Endothelial cell of umbilical vein (primary cell): ENCODE measurements around the gene ZBP1. TPM values are rescaled to one million over a fixed set of nuclear protein-coding genes. Genes with fewer than 3 reads are reported as not detected.

Experiments
- BruUV-seq: library from RNA; stranded (reverse); fragments of 400-500 nt; replicated peaks from 2 replicates; lab custom pipeline; 2021; lab: Mats Ljungman, UMichigan
- CTCF ChIA-PET: fragments of 300-600, 350-600 bp; sonication (Branson Sonifier 250); formaldehyde crosslinking; loops from one replicate; lab custom pipeline; 2021; ENCODE audit warnings: antibody characterized with exemption, inconsistent platforms; lab: Charles Lee
- POLR2A ChIA-PET: fragments of 300-600, 350-600 bp; sonication (Branson Sonifier 250); formaldehyde crosslinking; loops from one replicate; lab custom pipeline; 2021; ENCODE audit warnings: antibody characterized with exemption, inconsistent platforms; lab: Charles Lee
- DNase-seq: peaks from one replicate; pipeline ENCODE4 v3.0.0-alpha.2; 2011; ENCODE audit warnings: low read depth, low spot score
- FAIRE-seq: peaks from 2 replicates; lab custom pipeline; 2011; peaks lifted over from hg19 to GRCh38; lab: Jason Lieb, UNC
- H2AFZ ChIP-seq: 2 replicates; pipeline ENCODE4 v1.6.0; 2012; ENCODE audit warnings: low read depth, low read length, control low read depth, inconsistent platforms
- H3K27ac ChIP-seq: 2 replicates; pipeline ENCODE4 v1.5.1; 2011; ENCODE audit warnings: low read depth, mild to moderate bottlenecking, control low read depth, low read length, moderate library complexity; ENCODE audit not compliant: insufficient read depth
- H3K27me3 ChIP-seq, 2 experiments: 2 replicates each; pipeline versions ENCODE4 v1.6.0 to v1.6.1; 2011; ENCODE audit warnings: low read length in 2 of 2, mixed read lengths in 1 of 2; ENCODE audit not compliant: control insufficient read depth in 2 of 2, insufficient read depth in 2 of 2
- H3K36me3 ChIP-seq, 2 experiments: 2 replicates in 1 of 2; 3 replicates in 1 of 2; pipeline ENCODE4 v1.5.1; 2011; ENCODE audit warnings: low read length in 2 of 2, mild to moderate bottlenecking in 1 of 2, moderate library complexity in 1 of 2; ENCODE audit not compliant: control insufficient read depth in 2 of 2, insufficient read depth in 2 of 2; ENCODE audit errors: extremely low read depth in 1 of 2
- H3K4me1 ChIP-seq: 3 replicates; pipeline ENCODE4 v1.5.1; 2011; ENCODE audit warnings: mild to moderate bottlenecking, low read length; ENCODE audit not compliant: control insufficient read depth, insufficient read depth; ENCODE audit errors: extremely low read depth
- H3K4me2 ChIP-seq: 2 replicates; pipeline ENCODE4 v1.6.1; 2011; ENCODE audit warnings: low read length, control low read depth, mixed read lengths; ENCODE audit not compliant: insufficient read depth
- H3K4me3 ChIP-seq, 3 experiments: fragments of 200-600 bp in 1 of 3; sonication (generic), shearing (Covaris generic) in 1 of 3; replicated peaks in 1 of 3; 2 replicates each; pipeline ENCODE4 v1.5.1; 2011 to 2016; ENCODE audit warnings: control low read depth in 3 of 3, low read length in 3 of 3, mild to moderate bottlenecking in 2 of 3, inconsistent platforms in 1 of 3, low read depth in 1 of 3, moderate library complexity in 1 of 3; ENCODE audit not compliant: insufficient read depth in 1 of 3
- H3K79me2 ChIP-seq: 2 replicates; pipeline ENCODE4 v1.6.0; 2012; ENCODE audit warnings: low read length, inconsistent platforms; ENCODE audit not compliant: control insufficient read depth, insufficient read depth
- H3K9ac ChIP-seq: replicated peaks from 2 replicates; pipeline ENCODE3; 2011; ENCODE audit warnings: low read length, control low read depth; ENCODE audit not compliant: insufficient read depth; ENCODE audit errors: extremely low read depth
- H3K9me1 ChIP-seq: replicated peaks from 3 replicates; pipeline ENCODE4 v1.6.0; 2011; ENCODE audit warnings: mild to moderate bottlenecking, low read length; ENCODE audit not compliant: control insufficient read depth, insufficient read depth; ENCODE audit errors: extremely low read depth
- H3K9me3 ChIP-seq: replicated peaks from 2 replicates; pipeline ENCODE4 v1.5.1; 2012; ENCODE audit warnings: low read length, inconsistent platforms; ENCODE audit not compliant: control insufficient read depth, insufficient read depth
- H4K20me1 ChIP-seq: replicated peaks from 2 replicates; pipeline ENCODE3; 2011; ENCODE audit warnings: mild to moderate bottlenecking, low read length; ENCODE audit not compliant: control insufficient read depth, insufficient read depth; ENCODE audit errors: extremely low read depth
- CTCF ChIP-seq, 2 donors: IDR thresholded peaks; 1 replicate in 1 of 2; 2 replicates in 1 of 2; pipeline ENCODE4 v1.5.1; 2011; ENCODE audit warnings: low read length in 2 of 2, mild to moderate bottlenecking in 2 of 2, moderate library complexity in 2 of 2, control low read depth in 1 of 2, inconsistent platforms in 1 of 2, low read depth in 1 of 2; ENCODE audit not compliant: insufficient read depth in 1 of 2; ENCODE audit errors: extremely low read depth in 1 of 2
- EZH2 ChIP-seq: IDR thresholded peaks from 2 replicates; pipeline ENCODE4 v1.6.1; 2012; ENCODE audit warnings: borderline replicate concordance, low read depth, mild to moderate bottlenecking, moderate library complexity, low read length, inconsistent platforms; ENCODE audit not compliant: severe bottlenecking
- FOS ChIP-seq: IDR thresholded peaks from 2 replicates; pipeline ENCODE4 v1.6.1; 2011; ENCODE audit warnings: mild to moderate bottlenecking, low read length, moderate library complexity, borderline replicate concordance; ENCODE audit not compliant: insufficient read depth
- GATA2 ChIP-seq: IDR thresholded peaks from 2 replicates; pipeline ENCODE4 v1.7.0; 2011; ENCODE audit warnings: low read depth, mild to moderate bottlenecking, moderate library complexity, mixed read lengths, low read length; ENCODE audit not compliant: insufficient read length, insufficient read depth
- JUN ChIP-seq: IDR thresholded peaks from 2 replicates; pipeline ENCODE4 v1.6.1; 2011; ENCODE audit warnings: borderline replicate concordance, low read depth; ENCODE audit not compliant: insufficient read length, insufficient read depth
- MAX ChIP-seq: IDR thresholded peaks from 2 replicates; pipeline ENCODE4 v1.6.1; 2011; ENCODE audit not compliant: insufficient read depth, insufficient read length
- MYC ChIP-seq: IDR thresholded peaks from one replicate; pipeline ENCODE4 v1.6.1; 2011; ENCODE audit warnings: mild to moderate bottlenecking, low read depth, low read length
- POLR2A ChIP-seq: IDR thresholded peaks from 2 replicates; pipeline ENCODE4 v1.6.1; 2012; ENCODE audit warnings: low read depth, mild to moderate bottlenecking, control low read depth, low read length
- POLR2AphosphoS5 ChIP-seq: IDR thresholded peaks from 2 replicates; pipeline ENCODE4 v1.6.1; 2012; ENCODE audit warnings: low read depth, mild to moderate bottlenecking, control low read depth, low read length, moderate library complexity; ENCODE audit not compliant: insufficient read depth
- dilution Hi-C: fragments of 300-500 bp; cut with MboI; formaldehyde crosslinking; loops from one replicate; pipeline ENCODE4 v1.15.0; 2019; ENCODE audit warnings: low sequenced_read_pairs; ENCODE audit not compliant: extremely low pct_ligation_motif_present
- intact Hi-C: fragments of 100-400 bp; cut with micrococcal nuclease; formaldehyde crosslinking; loops from one replicate; pipeline ENCODE4 v1.10.0; 2022
- polyA plus RNA-seq, 4 experiments: library from polyadenylated mRNA; depleted of rRNA in 3 of 4; stranded (reverse) in 3 of 4; unstranded in 1 of 4; fragments of >200 nt; gene quantifications; 2 replicates each; pipeline versions ENCODE4 v1.2.1 to v1.2.3, GENCODE V29; 2011 to 2012; ENCODE audit warnings: missing spikeins in 1 of 4
- total RNA-seq: library from RNA; stranded (reverse); gene quantifications from 2 replicates; pipeline ENCODE4 v1.2.3, GENCODE V29; 2021

Gene ZBP1
- total and polyA plus RNA-seq, 2 donors (not counting 3 experiments of a cell fraction or from before 2014, with no cell fraction given), result not detected

GRCh38 chr20:57558614-57559288, 61.5 kb downstream of the ZBP1 start:
- ChIA-PET POLR2A (no interaction called here), CTCF (no interaction called here)
- Histone ChIP-seq H4K20me1 (no peaks in the 10 kb centered on the region), H3K27me3 (no peaks in the 10 kb centered on the region), H3K9ac (no peak overlapping the region), H3K4me2 (no peak overlapping the region), H2AFZ (no peak overlapping the region), H3K36me3 (no peaks in the 10 kb centered on the region), H3K27ac (no peak overlapping the region), H3K9me1 (no peaks in the 10 kb centered on the region), H3K4me3 (no peak overlapping the region), H3K9me3 (no peaks in the 10 kb centered on the region), H3K79me2 (no peaks in the 10 kb centered on the region), H3K4me1 (no peaks in the 10 kb centered on the region)
- DNase-seq, result no peak
- no TSS peak for BruUV-seq
- dilution Hi-C loops, result no loop called here
- intact Hi-C loops, result no loop called here
- FAIRE-seq, result no peak
- TF ChIP-seq GATA2 (no peak), EZH2 (no peak), POLR2A (no peak), JUN (no peak), MYC (no peak), POLR2AphosphoS5 (no peak), CTCF (IDR thresholded peaks at IDR 0.05; ENCODE audit: extremely low read depth in 1 of 2, insufficient read depth in 1 of 2, low read depth in 1 of 2, low read length in 2 of 2) (no peak), MAX (no peak), FOS (no peak)
